Measurements from ENCODE around the gene THUMPD3.

Gene THUMPD3

GRCh38 chr3:9422712-9423424, 60.0 kb downstream of the THUMPD3 start:
- peak; percentile 28 for DNase-seq

GRCh38 chr3:9428411-9428810, 65.6 kb downstream of the THUMPD3 start:
- DNase-seq = no peak

- DNase-seq = no peak
Observed at GRCh38 chr3:9430733-9431132, 67.9 kb downstream of the THUMPD3 start.

DNA sequence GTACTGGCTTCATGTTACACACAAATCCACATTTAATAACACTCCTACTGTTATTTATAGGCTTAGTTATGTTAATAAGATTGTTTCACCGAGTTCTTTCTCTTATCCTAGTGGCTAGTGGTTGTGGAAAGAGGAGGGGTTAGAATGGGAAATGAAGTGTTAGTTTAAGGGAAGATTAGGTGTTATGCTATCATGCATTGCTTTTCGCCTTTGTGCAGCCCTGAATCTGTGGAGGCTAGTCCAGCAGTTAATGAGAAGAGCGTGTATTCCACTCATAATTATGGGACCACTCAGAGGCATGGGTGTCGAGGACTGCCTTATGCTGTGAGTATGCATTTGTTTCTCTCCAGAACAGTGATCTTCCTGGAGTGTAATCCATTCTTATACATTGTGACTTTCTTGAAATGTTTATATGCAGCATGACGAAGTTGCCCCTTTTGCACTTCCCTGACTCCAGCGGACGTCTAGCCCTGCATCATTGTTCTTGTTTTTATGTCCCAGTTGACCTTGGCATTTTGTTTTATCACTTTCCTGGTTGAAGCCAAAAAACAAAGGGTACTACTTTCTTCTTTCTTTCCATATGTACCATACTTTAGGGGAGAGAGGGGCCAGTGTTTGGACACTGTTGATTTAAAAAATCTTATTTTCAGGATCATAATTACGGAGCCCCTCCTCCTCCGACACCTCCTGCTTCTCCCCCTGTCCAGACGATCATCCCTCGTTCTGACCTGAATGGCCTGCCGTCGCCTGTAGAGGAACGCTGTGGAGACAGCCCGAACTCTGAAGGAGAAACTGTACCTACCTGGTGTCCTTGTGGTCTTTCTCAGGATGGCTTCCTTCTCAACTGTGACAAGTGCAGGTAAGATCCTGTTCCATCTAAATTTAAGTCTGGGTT, 71.0 kb downstream of the THUMPD3 start:
- no peak for DNase-seq

DNA sequence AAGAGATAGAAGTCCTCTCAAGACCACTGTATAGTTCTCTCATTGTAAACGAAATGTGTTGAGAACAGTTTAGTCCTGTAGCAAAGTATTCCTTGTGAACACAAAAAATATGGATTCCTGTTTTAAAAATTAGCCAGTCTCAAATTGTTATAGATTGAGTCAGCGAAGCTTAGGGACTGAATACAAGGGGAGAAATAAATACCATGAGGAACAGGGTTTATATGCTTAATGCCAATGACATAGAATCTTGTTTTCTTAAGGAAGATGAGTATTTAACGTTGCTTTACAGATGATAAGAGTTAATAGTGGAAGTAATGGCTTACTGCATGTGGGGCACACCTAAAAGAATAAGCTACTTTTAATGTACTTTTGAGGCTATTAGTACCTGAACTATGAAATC, 72.5 kb downstream of the THUMPD3 start:
- no peak for DNase-seq

Data from activated CD4-positive, alpha-beta T cell treated with anti-CD3 and anti-CD28 coated beads, Interleukin-2, amount 50 U/mL, for 16 hours (primary cell).